NK-92 (cell line): ENCODE results near the gene SPTBN5.

Experiments
- DNase-seq: peaks from one replicate; lab custom pipeline; 2025; ENCODE audit not compliant: unreplicated experiment; lab: John Stamatoyannopoulos, UW

Gene SPTBN5

GRCh38 chr15:41868321-41868720 is 25.5 kb downstream of the SPTBN5 start:
- DNase-seq = no peak

DNA sequence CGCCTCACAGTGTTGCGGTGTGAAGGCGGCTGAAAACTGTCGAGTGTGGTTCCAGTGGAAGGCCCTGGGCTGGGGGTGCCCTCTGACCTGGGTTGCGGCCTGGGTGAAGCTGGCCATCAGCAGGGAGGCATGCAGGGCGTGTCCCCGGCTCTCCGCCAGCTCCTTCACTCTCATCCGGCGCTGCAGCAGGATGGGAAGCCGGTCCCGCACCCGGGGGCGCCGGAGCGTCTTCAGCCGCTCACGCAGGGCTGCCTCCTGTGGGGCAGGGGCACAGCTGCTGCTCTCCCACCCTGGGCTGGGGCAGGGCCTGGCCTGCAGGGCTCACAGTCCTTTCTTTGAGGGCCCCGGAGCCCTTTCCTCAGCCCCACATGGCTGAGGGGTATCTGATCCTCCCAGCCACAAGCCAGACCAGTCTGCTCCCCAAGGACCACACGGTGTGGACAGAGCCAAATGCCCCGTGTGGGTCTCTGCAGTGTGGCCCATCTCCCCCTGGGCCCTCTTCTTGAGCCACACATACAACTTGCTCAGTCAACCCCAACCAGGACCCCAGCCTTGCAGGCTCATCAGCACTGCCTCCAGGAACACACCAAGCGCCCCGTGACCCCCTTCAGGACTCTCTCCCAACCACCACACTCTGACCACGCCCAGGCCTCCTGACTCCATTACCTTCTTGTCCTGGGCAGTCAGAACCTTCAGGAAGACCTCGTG is 26.8 kb downstream of the SPTBN5 start:
- no peak for DNase-seq

DNA sequence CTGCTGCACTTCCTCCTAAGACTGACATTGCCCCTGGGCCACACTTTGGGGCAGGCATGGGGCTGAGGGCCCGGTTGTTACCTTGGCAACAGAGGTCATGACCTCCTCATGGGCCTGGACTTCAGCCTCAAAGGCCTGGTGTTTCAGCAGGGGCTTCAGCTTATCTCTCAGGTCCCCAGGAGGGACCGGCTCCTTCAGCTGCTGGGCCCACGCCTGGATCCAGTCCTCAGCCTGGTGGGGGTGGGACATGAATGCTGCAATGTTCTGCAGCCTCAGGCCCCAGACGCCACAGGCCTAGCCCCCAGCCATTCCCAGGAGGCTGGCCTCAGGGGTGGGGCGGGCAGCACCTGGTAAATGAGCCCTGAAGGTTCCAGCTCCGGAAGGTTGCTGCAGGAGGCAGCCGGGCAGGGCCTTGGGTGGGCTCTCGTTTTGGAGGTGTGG is 27.6 kb downstream of the SPTBN5 start:
- DNase-seq = no peak

- no peak for DNase-seq
Observed at GRCh38 chr15:41865490-41866055, 28.3 kb downstream of the SPTBN5 start.

GRCh38 chr15:41862515-41863116 is 31.2 kb downstream of the SPTBN5 start:
- no peak for DNase-seq

DNA sequence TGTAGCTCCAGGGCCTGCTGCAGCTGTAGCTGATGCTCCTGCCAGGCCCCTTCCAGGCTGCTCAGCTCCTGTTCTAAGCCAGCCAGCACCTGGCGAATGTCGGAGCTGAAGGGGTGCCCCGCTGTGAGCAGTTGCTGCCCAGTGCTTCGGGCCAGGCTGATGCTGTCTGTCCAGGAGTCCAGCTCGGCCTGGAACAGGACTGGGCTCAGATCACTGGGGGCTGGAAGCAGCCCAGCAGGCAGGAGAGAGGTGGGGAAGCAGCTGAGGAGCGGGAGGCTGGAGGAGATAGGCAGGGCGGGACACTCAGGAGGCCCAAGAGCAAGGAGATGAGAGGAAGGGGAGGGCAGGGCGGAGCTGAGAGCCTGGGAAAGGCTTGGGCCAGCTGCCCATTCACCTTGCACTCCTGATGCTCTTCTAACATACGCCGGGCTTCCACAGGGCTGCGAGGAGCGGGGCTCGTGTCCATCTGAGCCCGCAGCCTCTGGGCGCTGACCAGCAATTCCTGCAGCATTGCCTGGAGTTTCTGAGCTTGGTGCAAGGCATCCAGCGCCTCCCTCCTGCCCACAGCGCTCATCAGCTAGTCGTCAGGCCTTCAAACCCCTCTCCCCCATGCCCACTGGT is 32.0 kb downstream of the SPTBN5 start:
- DNase-seq = no peak

DNA sequence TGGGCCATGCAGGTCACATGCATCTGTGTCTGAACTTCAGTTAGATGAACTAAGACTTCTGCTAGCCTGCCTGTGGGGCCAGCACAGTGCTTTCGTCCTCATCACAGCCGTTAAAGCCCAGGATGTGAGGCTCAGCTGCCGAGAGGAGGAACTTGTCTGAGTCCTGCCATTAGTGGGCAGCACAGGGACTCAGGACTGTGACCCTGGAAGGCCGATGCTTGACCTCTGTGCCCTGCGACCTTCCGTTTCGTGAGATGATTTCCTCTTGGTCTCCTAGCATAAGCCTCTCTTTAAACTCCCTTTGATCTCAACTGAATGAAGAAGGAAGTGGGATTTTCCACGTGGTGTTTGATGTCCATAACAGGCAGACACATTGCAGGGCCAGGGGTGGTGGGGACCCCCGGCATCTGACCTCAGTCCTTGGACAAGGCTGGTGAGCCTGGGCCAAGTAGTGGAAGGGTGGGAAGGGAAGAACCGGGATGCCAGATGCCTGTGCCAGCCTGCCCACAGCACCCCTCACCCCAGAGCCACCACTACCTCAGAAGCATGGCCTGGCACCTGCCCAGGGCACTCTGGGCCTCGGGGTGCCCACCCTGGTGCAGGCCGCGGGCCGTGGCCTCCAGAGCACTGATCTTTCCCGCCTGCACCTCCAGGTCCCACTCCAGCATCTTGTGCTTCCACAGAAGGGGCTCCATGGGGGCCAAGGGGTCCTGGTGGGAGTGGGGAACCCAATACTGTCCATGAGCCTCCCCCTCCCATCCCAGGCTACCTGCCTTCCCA is 33.6 kb downstream of the SPTBN5 start:
- no peak for DNase-seq

DNA sequence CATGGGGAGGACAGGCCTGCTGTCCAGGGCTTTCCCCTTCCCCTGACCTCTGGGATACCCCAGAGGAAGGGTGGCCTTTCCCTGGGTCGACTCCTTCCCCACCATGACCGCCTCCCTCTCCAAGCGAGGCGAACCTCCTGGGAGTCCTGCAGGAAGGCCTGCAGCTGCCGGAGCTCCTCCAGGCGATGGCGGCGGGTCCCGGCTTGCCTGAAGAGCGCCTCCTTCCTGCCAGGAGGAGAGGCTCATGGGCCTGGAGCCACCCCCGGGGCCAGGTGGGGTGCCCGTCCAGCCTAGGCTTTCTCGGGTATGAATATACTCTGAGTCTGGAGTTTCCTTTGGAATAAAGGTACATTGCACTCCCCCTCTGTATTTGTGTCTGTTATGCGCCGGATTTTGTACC is 35.1 kb downstream of the SPTBN5 start:
- DNase-seq = no peak

DNA sequence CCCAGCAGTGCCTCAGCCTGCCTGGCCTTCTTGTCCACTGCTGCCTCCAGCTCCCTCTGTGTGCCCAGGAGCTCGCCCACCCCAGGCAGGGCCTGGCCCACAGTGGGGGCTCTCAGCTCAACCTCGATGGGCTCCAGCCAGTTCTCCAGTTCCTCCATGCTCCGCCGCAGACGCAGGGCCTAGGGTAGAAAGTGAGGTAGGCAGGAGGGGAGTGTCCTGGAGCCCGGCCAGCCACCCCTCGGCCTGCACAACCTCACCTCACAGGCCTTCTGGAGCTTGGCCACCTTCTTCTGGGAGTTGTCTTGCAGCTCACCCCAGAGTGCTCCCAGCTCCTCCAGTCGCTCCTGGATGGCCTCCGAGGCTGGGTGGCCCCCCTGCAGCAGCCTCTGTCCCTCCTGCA is 36.5 kb downstream of the SPTBN5 start:
- no peak for DNase-seq

- no peak for DNase-seq
Observed at GRCh38 chr15:41856716-41857115, 37.1 kb downstream of the SPTBN5 start.

DNA sequence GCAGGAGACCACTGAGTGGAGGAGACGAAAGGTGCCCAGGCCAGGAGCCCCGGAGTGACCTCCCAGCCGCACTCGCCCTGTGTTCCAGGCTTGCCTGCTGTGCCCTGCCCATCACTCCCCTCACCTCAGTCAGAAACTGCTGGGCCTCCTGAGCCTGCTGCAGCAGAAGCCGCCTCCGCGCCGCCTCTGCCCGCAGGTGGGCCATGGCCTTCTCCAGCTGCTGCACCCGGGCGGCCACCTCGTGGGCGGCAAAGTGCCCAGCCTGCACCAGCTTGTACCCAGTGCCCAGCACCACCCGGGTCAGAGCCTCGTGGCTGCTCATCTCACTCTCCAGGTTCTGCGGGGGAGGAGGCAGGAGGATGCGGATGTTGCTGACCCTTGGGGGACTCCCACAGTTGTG is 37.6 kb downstream of the SPTBN5 start:
- no peak for DNase-seq

DNA sequence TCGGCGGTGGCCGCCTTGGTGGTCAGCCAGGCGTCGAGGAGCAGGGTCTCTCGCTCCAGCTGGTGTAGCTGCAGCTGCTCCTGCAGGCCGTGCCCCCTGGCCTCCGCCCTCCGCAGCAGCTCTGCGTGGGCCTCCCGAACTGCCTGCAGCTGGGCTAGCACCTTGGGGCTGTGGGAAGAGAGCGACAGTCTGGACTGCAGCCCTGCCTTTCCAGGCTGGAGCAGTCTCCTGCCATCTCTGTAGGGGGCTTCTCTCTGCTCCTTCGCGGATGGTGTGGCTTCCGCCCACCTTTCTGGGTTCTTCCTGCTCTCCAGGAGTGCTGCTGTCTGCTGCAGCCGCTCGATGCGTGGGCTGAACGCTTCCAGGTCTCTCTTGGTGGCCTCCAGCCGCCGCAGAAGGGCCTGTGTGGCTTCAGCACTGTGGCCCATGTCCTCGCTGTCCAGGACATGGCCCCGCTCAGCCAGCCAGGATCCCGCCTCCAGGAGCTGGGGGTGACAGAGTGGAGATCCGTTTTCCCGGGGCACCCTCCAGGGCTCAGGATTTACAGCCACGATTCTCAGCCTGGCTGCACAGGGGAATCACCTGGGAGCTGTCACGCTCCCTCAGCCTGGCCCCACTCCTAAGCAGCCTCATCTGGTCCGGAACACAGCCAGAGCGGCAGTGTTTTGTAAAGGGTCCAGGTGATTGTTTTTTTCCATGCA is 38.4 kb downstream of the SPTBN5 start:
- no peak for DNase-seq

DNA sequence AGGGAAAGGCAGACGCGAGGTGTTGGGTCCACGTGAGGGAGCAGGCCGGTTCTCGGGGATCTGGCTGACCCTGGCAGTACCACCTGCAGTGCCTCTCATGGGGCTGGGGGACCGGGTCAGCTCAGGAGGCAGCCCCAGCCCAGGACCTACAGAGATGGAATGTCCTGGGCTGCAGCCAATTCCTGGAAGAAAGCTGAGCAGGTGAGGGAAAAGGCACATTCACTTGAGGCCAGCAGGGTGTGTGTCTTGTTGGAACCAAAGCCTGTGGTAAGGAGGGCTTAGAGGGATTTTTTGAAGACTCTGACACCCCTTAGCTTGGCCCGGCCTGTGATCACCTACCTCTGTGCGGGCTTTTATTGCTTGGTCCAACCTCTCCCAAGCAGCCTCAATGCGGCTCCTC is 39.4 kb downstream of the SPTBN5 start:
- DNase-seq = no peak

- DNase-seq = no peak
Observed at GRCh38 chr15:41853831-41854230, 40.0 kb downstream of the SPTBN5 start.

GRCh38 chr15:41852736-41853590 is 40.9 kb downstream of the SPTBN5 start:
- no peak for DNase-seq

- DNase-seq = no peak
Observed at GRCh38 chr15:41851755-41852370, 42.0 kb downstream of the SPTBN5 start.

GRCh38 chr15:41851167-41851523 is 42.7 kb downstream of the SPTBN5 start:
- no peak for DNase-seq

GRCh38 chr15:41850482-41851166 is 43.2 kb downstream of the SPTBN5 start:
- no peak for DNase-seq

GRCh38 chr15:41849861-41850260 is 44.0 kb downstream of the SPTBN5 start:
- DNase-seq = no peak
